T-cell (primary cell): ENCODE data around the gene DOK3. TPM values are rescaled to one million over a fixed set of nuclear protein-coding genes. Genes with fewer than 3 reads are reported as not detected.

Source experiments
- ATAC-seq, 4 experiments: fragments of 200-7000 bp in 3 of 4; fragments of 150-1000 bp in 1 of 4; cut with Tn5 transposase; replicated peaks in 1 of 4; 1 replicate in 3 of 4; 2 replicates in 1 of 4; pipeline ENCODE4 v1.10.0; 2021; ENCODE audit warnings: moderate library complexity in 3 of 4, mild to moderate bottlenecking in 2 of 4, moderate number of reproducible peaks in 1 of 4
- CTCF ChIA-PET, 2 donors: fragments of 300-600 bp; sonication (Branson Sonifier 250); formaldehyde crosslinking; loops; one replicate each; lab custom pipeline; 2022; ENCODE audit warnings: antibody characterized with exemption in 2 of 2; lab: Charles Lee
- POLR2A ChIA-PET, 2 donors: fragments of 300-600 bp; sonication (Branson Sonifier 250); formaldehyde crosslinking; loops; one replicate each; lab custom pipeline; 2022; ENCODE audit warnings: antibody characterized with exemption in 2 of 2; lab: Charles Lee
- DNase-seq, 35 experiments: peaks; one replicate each; pipeline versions ENCODE4 v3.0.0 to v3.0.0-alpha.2; 2013 to 2023
- H3K27ac ChIP-seq: one replicate; pipeline ENCODE4 v1.5.1; 2013; ENCODE audit warnings: low read length
- H3K27me3 ChIP-seq, 2 experiments: replicated peaks in 1 of 2; 1 replicate in 1 of 2; 2 replicates in 1 of 2; pipeline versions ENCODE4 v1.6.1 to v1.7.0; 2013; ENCODE audit warnings: low read length in 1 of 2, mixed read lengths in 1 of 2; ENCODE audit not compliant: control insufficient read depth in 2 of 2, insufficient read depth in 2 of 2; ENCODE audit errors: extremely low read depth in 1 of 2
- H3K36me3 ChIP-seq, 2 donors: 1 replicate in 1 of 2; 2 replicates in 1 of 2; pipeline versions ENCODE4 v1.6.1 to v1.7.0; 2013; ENCODE audit warnings: low read length in 1 of 2; ENCODE audit not compliant: control insufficient read depth in 2 of 2, insufficient read depth in 1 of 2; ENCODE audit errors: extremely low read depth in 1 of 2
- H3K4me1 ChIP-seq, 2 experiments: 1 replicate in 1 of 2; 2 replicates in 1 of 2; pipeline versions ENCODE4 v1.6.1 to v1.7.0; 2013; ENCODE audit warnings: low read length in 2 of 2, mixed read lengths in 1 of 2; ENCODE audit not compliant: insufficient read depth in 2 of 2, control insufficient read depth in 1 of 2; ENCODE audit errors: extremely low read depth in 1 of 2
- H3K4me3 ChIP-seq, 2 donors: 1 replicate in 1 of 2; 2 replicates in 1 of 2; pipeline versions ENCODE4 v1.5.1 to v1.7.0; 2013; ENCODE audit warnings: mild to moderate bottlenecking in 2 of 2, low read length in 1 of 2, moderate library complexity in 1 of 2; ENCODE audit not compliant: control insufficient read depth in 1 of 2; ENCODE audit errors: extremely low read depth in 1 of 2
- H3K9me3 ChIP-seq: 2 replicates; pipeline ENCODE4 v1.7.0; 2013
- H3K27ac Mint-ChIP-seq, 2 donors: one replicate each; pipeline ENCODE4 v1.8.0; 2020 to 2021; ENCODE audit warnings: mild to moderate bottlenecking in 2 of 2, mixed read lengths in 2 of 2
- H3K27me3 Mint-ChIP-seq, 2 donors: one replicate each; pipeline ENCODE4 v1.8.0; 2021 to 2022; ENCODE audit warnings: mixed read lengths in 2 of 2
- H3K36me3 Mint-ChIP-seq: one replicate; pipeline ENCODE4 v1.8.0; 2021; ENCODE audit warnings: mixed read lengths
- H3K4me1 Mint-ChIP-seq, 3 donors: one replicate each; pipeline ENCODE4 v1.8.0; 2020 to 2022; ENCODE audit warnings: mixed read lengths in 3 of 3, mild to moderate bottlenecking in 1 of 3
- H3K4me3 Mint-ChIP-seq, 3 donors: one replicate each; pipeline ENCODE4 v1.8.0; 2020 to 2022; ENCODE audit warnings: mild to moderate bottlenecking in 3 of 3, mixed read lengths in 3 of 3, moderate library complexity in 3 of 3
- H3K9me3 Mint-ChIP-seq, 3 donors: one replicate each; pipeline ENCODE4 v1.8.0; 2020 to 2022; ENCODE audit warnings: mixed read lengths in 3 of 3
- WGBS: methylation state at CpG from one replicate; pipeline ENCODE4 v1.1.5; 2013; ENCODE audit warnings: missing lambda C conversion rate; ENCODE audit not compliant: insufficient coverage; 5-methylcytosine and 5-hydroxymethylcytosine counted together
- total RNA-seq, 35 experiments: library from RNA in 6 of 35; stranded (reverse) in 6 of 35; fragments of 120-200 nt in 1 of 35; gene quantifications; one replicate each; pipeline versions ENCODE4 v1.2.1 to v1.2.4 and lab custom pipeline; 2013 to 2026

Gene DOK3
- total RNA-seq, 5 donors from 2014 or later (not counting 1 experiment from before 2014, with no cell fraction given), result 1.1 to 5.8 (median 4.3) TPM

DNA sequence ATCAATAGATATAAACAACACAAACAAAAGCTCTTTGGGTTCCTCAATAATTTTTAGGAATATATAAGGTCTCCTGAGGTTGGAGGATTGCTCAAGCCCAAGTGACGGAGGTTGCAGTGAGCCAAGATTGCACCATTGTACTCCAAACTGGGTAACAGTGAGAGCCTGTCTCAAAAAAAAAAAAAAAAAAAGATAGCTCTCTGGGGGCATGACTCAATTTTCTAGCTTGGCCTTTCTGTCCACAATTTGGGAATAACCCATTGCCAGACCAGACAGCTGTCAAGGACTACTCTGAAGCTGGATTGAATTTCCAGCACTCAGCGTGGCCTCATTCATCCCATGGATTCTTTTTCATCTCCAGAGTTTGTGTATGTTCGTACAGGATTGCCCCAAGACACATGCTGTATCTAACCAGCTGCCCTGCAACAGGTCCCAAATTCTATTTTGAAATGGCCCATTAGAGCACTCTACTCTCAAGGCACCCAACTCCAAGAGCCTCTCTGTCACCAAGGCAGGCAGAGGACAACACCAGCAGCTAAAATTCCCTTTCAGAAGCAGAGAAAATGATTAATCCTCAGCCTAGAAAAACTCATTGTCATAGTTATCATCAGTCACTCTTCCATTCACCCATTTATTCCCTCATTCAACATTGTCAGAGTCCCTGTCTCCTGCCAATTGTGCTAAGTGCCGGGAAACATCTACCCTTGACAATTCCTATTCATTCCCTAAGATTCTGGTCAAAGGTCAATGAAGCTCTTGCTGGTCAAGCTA, 36.0 kb upstream of the DOK3 start:
- no peak for DNase-seq
- Histone ChIP-seq H3K4me3 (no peak overlapping the region), H3K27me3 (no peaks in the 10 kb centered on the region), H3K27ac (no peak overlapping the region), H3K4me1 (no peaks in the 10 kb centered on the region), H3K36me3 (peaks cover 6 to 25% of the 10 kb centered on the region in 2 donors), H3K9me3 (no peaks in the 10 kb centered on the region)
- no peaks in the 10 kb centered on the region for H3K9me3 Mint-ChIP-seq
- peaks cover 47 to 54% (median 50%) of the 10 kb centered on the region in 3 donors for H3K4me1 Mint-ChIP-seq
- WGBS, result 97% methylated on average over 3 of the region's 4 CpGs
- no peak for ATAC-seq
- POLR2A ChIA-PET, result interaction anchor here (0.6 to 0.9 kb wide), 3 partner anchors 17 to 137 kb away, joined by 5 to 8 read pairs (median 6); no protein-coding TSS in a partner anchor
- H3K36me3 Mint-ChIP-seq, result peaks cover 16% of the 10 kb centered on the region
- H3K27me3 Mint-ChIP-seq, result no peaks in the 10 kb centered on the region
- CTCF ChIA-PET, result interaction anchor here in 1 of 2 donors (0.6 to 0.8 kb wide), 4 partner anchors 10 to 852 kb away, joined by 3 read pairs; partner anchors contain the start of gene DDX41
- no peak overlapping the region for H3K27ac Mint-ChIP-seq
- H3K4me3 Mint-ChIP-seq, result no peak overlapping the region

DNA sequence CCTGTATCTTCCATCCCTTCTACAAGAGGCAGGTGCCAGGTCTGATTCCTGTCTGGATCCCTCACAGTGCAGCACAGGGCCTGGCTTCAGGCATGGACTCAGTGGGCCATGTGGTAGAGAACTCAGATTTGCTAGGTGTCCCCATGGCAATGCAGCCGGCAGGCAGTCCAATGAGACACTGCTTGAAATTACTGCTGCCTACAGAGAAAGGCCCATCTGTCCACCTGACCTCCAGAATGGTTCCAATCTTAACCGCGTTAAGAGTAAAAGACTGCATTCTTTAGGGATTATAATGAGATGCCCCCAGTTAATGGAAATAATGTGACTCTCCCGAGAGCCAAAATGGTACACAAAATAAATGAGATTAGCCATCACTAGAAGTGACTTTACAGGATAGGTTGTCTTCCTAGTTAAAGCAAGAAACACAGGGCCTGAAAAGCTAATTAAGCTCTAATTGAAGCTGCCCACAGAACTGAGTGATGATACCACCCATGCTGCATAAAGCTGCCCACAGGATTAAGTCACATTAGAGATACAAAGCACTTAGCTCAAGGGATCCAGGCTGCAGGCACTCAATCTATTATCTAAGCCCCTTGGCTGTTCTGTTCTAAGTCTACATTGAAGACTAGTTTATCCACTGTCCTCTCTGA, 33.3 kb upstream of the DOK3 start:
- no peak for ATAC-seq
- Histone ChIP-seq H3K9me3 (no peaks in the 10 kb centered on the region), H3K27ac (no peak overlapping the region), H3K27me3 (no peaks in the 10 kb centered on the region), H3K4me3 (no peak overlapping the region), H3K4me1 (no peaks in the 10 kb centered on the region), H3K36me3 (peaks cover 13 to 33% of the 10 kb centered on the region in 2 donors)
- peaks cover 19% of the 10 kb centered on the region for H3K36me3 Mint-ChIP-seq
- H3K27me3 Mint-ChIP-seq, result no peaks in the 10 kb centered on the region
- H3K9me3 Mint-ChIP-seq, result no peaks in the 10 kb centered on the region
- WGBS, result 88% methylated on average over 1 of the region's 4 CpGs
- H3K27ac Mint-ChIP-seq, result no peak overlapping the region
- CTCF ChIA-PET, result no interaction called here
- POLR2A ChIA-PET, result no interaction called here
- no peak overlapping the region for H3K4me3 Mint-ChIP-seq
- H3K4me1 Mint-ChIP-seq, result peaks cover 32 to 40% (median 37%) of the 10 kb centered on the region in 3 donors
- DNase-seq, result no peak

DNA sequence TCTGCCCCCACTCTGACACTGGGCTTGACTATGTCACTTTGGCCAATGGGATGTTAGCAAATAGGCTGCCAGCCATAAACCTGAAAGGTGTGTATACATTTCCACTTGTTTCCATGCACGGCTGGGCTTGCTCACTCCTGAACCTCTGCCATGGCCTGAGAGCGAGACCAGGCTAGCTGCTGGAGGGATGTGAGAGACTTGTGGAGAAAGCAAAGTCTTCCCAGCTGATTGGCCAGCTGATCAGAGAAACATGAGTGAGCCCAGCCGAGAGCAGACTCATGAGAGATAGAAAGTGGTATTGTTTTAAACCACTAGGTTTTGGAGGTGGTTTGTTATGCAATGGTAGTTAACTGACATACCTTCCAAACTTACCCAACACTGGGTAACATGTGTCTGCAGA, 30.8 kb upstream of the DOK3 start:
- H3K4me1 ChIP-seq, result no peaks in the 10 kb centered on the region
- H3K9me3 Mint-ChIP-seq, result no peaks in the 10 kb centered on the region
- WGBS, result no CpG with 5 or more reads among the region's 3 CpGs
- no peak overlapping the region for H3K27ac ChIP-seq
- peaks cover 23% of the 10 kb centered on the region for H3K36me3 Mint-ChIP-seq
- peaks cover 18 to 26% (median 21%) of the 10 kb centered on the region in 3 donors for H3K4me1 Mint-ChIP-seq
- no peak overlapping the region for H3K4me3 Mint-ChIP-seq
- H3K4me3 ChIP-seq, result no peak overlapping the region
- ATAC-seq (no peak), DNase-seq (no peak)
- H3K27me3 Mint-ChIP-seq, result no peaks in the 10 kb centered on the region
- H3K36me3 ChIP-seq, result peaks cover 22 to 48% of the 10 kb centered on the region in 2 donors
- ChIA-PET CTCF (no interaction called here), POLR2A (no interaction called here)
- no peaks in the 10 kb centered on the region for H3K27me3 ChIP-seq
- H3K9me3 ChIP-seq, result no peaks in the 10 kb centered on the region
- no peak overlapping the region for H3K27ac Mint-ChIP-seq

DNA sequence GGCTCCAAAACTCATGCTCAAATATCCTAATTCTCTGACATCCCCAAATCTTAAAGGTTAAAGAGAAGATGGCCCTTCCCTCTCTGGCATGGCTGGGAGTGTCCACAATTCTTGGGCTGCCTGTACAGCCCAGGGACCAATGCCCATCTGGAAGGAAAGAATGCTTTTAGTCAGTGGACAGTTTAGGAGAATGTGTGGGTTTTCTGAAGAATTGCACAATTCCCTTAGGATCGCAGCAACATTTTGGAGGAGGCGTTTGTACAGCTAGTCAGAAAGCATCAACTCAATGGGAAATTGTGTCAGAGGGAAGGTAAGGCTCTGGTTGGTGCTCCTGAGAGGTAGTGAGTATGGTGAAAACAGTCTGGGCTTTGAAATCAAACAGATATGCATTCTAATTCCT, 29.8 kb upstream of the DOK3 start:
- no peak for ATAC-seq
- H3K36me3 ChIP-seq, result peaks cover 22 to 56% of the 10 kb centered on the region in 2 donors
- H3K27ac Mint-ChIP-seq, result no peak overlapping the region

DNA sequence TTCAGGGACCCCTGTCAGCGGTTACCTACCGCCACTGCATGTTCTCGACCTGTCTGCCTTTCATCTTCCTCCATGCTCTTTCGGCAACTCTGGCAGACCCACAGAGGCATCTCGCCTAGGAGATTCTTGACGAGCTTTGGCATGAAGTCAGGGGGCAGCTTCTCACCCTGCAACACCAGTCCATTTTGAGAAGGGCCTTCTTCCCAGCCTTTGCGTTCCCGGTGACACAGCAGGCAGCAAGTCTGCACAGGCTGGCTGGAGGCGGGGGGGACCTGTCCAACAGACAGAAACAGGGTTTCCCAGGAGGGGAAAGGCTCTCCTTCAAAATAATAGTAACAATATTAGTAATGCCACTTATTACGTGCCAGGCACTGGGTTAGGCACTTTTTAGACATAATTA, 29.2 kb upstream of the DOK3 start:
- 88% methylated on average over 6 of the region's 10 CpGs for WGBS
- DNase-seq, result no peak
- H3K36me3 ChIP-seq, result peaks cover 22 to 56% of the 10 kb centered on the region in 2 donors
- H3K27me3 ChIP-seq, result no peaks in the 10 kb centered on the region
- H3K27me3 Mint-ChIP-seq, result no peaks in the 10 kb centered on the region
- no peak overlapping the region for H3K27ac Mint-ChIP-seq
- H3K4me3 Mint-ChIP-seq, result no peak overlapping the region
- H3K4me1 ChIP-seq, result no peaks in the 10 kb centered on the region
- H3K4me3 ChIP-seq, result no peak overlapping the region
- ATAC-seq, result no peak
- H3K9me3 ChIP-seq, result no peaks in the 10 kb centered on the region
- ChIA-PET CTCF (no interaction called here), POLR2A (no interaction called here)
- peaks cover 13 to 23% (median 14%) of the 10 kb centered on the region in 3 donors for H3K4me1 Mint-ChIP-seq
- H3K36me3 Mint-ChIP-seq, result peaks cover 30% of the 10 kb centered on the region
- H3K27ac ChIP-seq, result no peak overlapping the region
- no peaks in the 10 kb centered on the region for H3K9me3 Mint-ChIP-seq

More for the DNA sequence above, 29.8 kb upstream of the DOK3 start:
- Mint-ChIP-seq H3K4me3 (no peak overlapping the region), H3K27me3 (no peaks in the 10 kb centered on the region), H3K4me1 (peaks cover 18 to 26% (median 18%) of the 10 kb centered on the region in 3 donors), H3K36me3 (peaks cover 28% of the 10 kb centered on the region), H3K9me3 (no peaks in the 10 kb centered on the region)
- Histone ChIP-seq H3K27ac (no peak overlapping the region), H3K4me3 (no peak overlapping the region), H3K27me3 (no peaks in the 10 kb centered on the region), H3K9me3 (no peaks in the 10 kb centered on the region), H3K4me1 (no peaks in the 10 kb centered on the region)
- POLR2A ChIA-PET, result no interaction called here
- WGBS, result 100% methylated on average over 2 of the region's 2 CpGs
- CTCF ChIA-PET, result interaction anchor here in 1 of 2 donors (0.6 kb wide), 1 partner anchor 24 kb away, joined by 6 read pairs; no protein-coding TSS in a partner anchor
- DNase-seq, result no peak

DNA sequence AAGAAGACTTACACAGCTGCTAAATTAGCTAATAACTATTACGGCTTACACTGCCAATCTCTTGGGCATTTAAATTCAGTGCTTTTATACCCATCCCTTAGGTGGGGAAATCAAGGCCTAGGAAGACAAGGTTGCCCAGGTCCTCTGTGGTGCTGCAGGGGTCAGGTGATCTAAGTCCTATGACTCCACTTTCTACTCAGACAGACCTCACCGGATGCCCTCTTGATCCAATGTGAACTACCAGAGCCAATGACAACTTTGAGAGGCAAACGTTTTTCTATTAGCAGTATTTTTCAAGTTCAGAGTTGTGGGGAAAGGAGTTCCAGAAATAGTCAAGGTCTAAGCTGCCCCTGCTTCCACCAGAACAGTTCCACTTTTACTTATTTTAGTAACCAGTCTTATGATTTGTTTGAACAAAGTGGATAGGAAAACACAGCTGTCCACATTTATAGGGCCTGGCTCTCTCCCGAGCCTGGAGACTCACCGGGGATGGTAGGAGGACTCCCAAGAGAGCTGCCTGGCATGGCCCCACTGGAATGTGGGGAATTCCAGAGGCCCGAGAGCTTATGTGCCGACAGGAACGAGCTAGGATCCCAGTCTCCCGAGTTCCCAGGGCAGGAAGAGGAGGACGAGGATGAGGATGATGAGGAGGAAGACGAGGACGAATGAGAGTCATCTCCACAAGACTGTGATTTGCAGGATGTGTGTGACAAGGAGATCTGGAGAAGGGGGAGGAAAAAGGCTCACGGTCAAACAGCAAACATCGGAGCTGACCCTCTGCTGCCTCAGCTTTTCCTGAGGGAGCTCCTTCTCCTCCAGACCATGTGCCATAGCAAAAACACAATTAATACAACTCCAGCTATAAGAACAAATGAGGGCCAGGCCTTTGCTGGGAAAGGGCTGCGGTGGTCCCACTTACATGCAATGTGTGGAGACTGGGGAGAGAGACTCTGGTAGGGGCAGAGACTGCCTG, 28.0 kb upstream of the DOK3 start:
- POLR2A ChIA-PET, result no interaction called here
- H3K4me3 Mint-ChIP-seq, result no peak overlapping the region
- no peak for ATAC-seq
- H3K4me1 ChIP-seq, result no peaks in the 10 kb centered on the region
- H3K4me1 Mint-ChIP-seq, result peaks cover 4 to 12% (median 9%) of the 10 kb centered on the region in 3 donors
- H3K36me3 Mint-ChIP-seq, result peaks cover 37% of the 10 kb centered on the region
- H3K4me3 ChIP-seq, result no peak overlapping the region
- H3K27me3 ChIP-seq, result no peaks in the 10 kb centered on the region
- no peaks in the 10 kb centered on the region for H3K9me3 ChIP-seq
- H3K27ac ChIP-seq, result no peak overlapping the region
- H3K36me3 ChIP-seq, result peaks cover 23 to 52% of the 10 kb centered on the region in 2 donors
- DNase-seq, result no peak
- no peaks in the 10 kb centered on the region for H3K9me3 Mint-ChIP-seq
- no peak overlapping the region for H3K27ac Mint-ChIP-seq
- H3K27me3 Mint-ChIP-seq, result no peaks in the 10 kb centered on the region
- 98% methylated on average over 10 of the region's 15 CpGs for WGBS
- CTCF ChIA-PET, result no interaction called here
